Activated CD4-positive, alpha-beta T cell treated with anti-CD3 and anti-CD28 coated beads, Interleukin-2, amount 10 ng/mL, durations not matched to agents 7 days and 5 days (primary cell): ENCODE data around the gene NSF. TPM values are rescaled to one million over a fixed set of nuclear protein-coding genes. Genes with fewer than 3 reads are reported as not detected.

Source experiments
- CTCF ChIA-PET: fragments of 350-600 bp; sonication (Branson Sonifier 250); formaldehyde crosslinking; loops from one replicate; lab custom pipeline; 2021; ENCODE audit warnings: antibody characterized with exemption; lab: Charles Lee
- POLR2A ChIA-PET: fragments of 350-600 bp; sonication (Branson Sonifier 250); formaldehyde crosslinking; loops from one replicate; lab custom pipeline; 2021; ENCODE audit warnings: antibody characterized with exemption; lab: Charles Lee
- DNase-seq: peaks from one replicate; pipeline ENCODE4 v3.0.0-alpha.2; 2020
- H3K27ac Mint-ChIP-seq: one replicate; pipeline ENCODE4 v1.8.0; 2021; ENCODE audit warnings: mild to moderate bottlenecking, moderate library complexity, mixed read lengths
- H3K27me3 Mint-ChIP-seq: one replicate; pipeline ENCODE4 v1.8.0; 2021; ENCODE audit warnings: mixed read lengths
- H3K36me3 Mint-ChIP-seq: one replicate; pipeline ENCODE4 v1.8.0; 2021; ENCODE audit warnings: low read depth, mixed read lengths
- H3K4me1 Mint-ChIP-seq: one replicate; pipeline ENCODE4 v1.8.0; 2021; ENCODE audit warnings: mixed read lengths
- H3K4me3 Mint-ChIP-seq: one replicate; pipeline ENCODE4 v1.8.0; 2021; ENCODE audit warnings: mild to moderate bottlenecking, moderate library complexity, mixed read lengths
- H3K9me3 Mint-ChIP-seq: one replicate; pipeline ENCODE4 v1.8.0; 2021; ENCODE audit warnings: mixed read lengths
- total RNA-seq, 2 experiments: library from RNA; stranded (reverse); gene quantifications; one replicate each; pipeline ENCODE4 v1.2.3, GENCODE V29; 2021

Gene NSF
- total RNA-seq, 2 experiments from 2014 or later, result 49.4 to 50.9 TPM

- POLR2A ChIA-PET, result no interaction called here
- no peaks in the 10 kb centered on the region for H3K9me3 Mint-ChIP-seq
- CTCF ChIA-PET, result no interaction called here
- H3K27me3 Mint-ChIP-seq, result peaks cover 53% of the 10 kb centered on the region
- no peak overlapping the region for H3K27ac Mint-ChIP-seq
- no peaks in the 10 kb centered on the region for H3K36me3 Mint-ChIP-seq
- DNase-seq, result no peak
- peak overlapping the region; percentile 41 for H3K4me3 Mint-ChIP-seq
- H3K4me1 Mint-ChIP-seq, result peaks cover 16% of the 10 kb centered on the region
Observed at GRCh38 chr17:46770818-46771560, 180.5 kb downstream of the NSF start.

GRCh38 chr17:46771561-46772474, 181.3 kb downstream of the NSF start:
- Mint-ChIP-seq H3K36me3 (no peaks in the 10 kb centered on the region), H3K4me1 (peaks cover 16% of the 10 kb centered on the region), H3K27ac (no peak overlapping the region), H3K9me3 (no peaks in the 10 kb centered on the region), H3K27me3 (peaks cover 53% of the 10 kb centered on the region), H3K4me3 (peak overlapping the region; percentile 71)
- ChIA-PET POLR2A (no interaction called here), CTCF (no interaction called here)
- DNase-seq, result no peak

GRCh38 chr17:46772475-46773220, 182.2 kb downstream of the NSF start:
- Mint-ChIP-seq H3K9me3 (no peaks in the 10 kb centered on the region), H3K27me3 (peaks cover 50% of the 10 kb centered on the region), H3K4me3 (peak overlapping the region; percentile 71), H3K27ac (no peak overlapping the region), H3K4me1 (peaks cover 16% of the 10 kb centered on the region), H3K36me3 (no peaks in the 10 kb centered on the region)
- DNase-seq, result no peak
- CTCF ChIA-PET, result no interaction called here
- POLR2A ChIA-PET, result no interaction called here

- Mint-ChIP-seq H3K4me3 (peak overlapping the region; percentile 41), H3K36me3 (no peaks in the 10 kb centered on the region), H3K9me3 (no peaks in the 10 kb centered on the region), H3K4me1 (peaks cover 16% of the 10 kb centered on the region), H3K27me3 (peaks cover 50% of the 10 kb centered on the region), H3K27ac (no peak overlapping the region)
- DNase-seq, result no peak
- POLR2A ChIA-PET, result no interaction called here
- CTCF ChIA-PET, result no interaction called here
Observed at GRCh38 chr17:46773221-46773605, 182.7 kb downstream of the NSF start.

- no peaks in the 10 kb centered on the region for H3K9me3 Mint-ChIP-seq
- peaks cover 45% of the 10 kb centered on the region for H3K27me3 Mint-ChIP-seq
Observed at GRCh38 chr17:46773676-46774075, 183.2 kb downstream of the NSF start.

GRCh38 chr17:46774108-46774737, 183.8 kb downstream of the NSF start:
- H3K27ac Mint-ChIP-seq, result no peak overlapping the region
- no peak for DNase-seq
- CTCF ChIA-PET, result no interaction called here
- H3K27me3 Mint-ChIP-seq, result peaks cover 42% of the 10 kb centered on the region
- POLR2A ChIA-PET, result no interaction called here
- no peaks in the 10 kb centered on the region for H3K9me3 Mint-ChIP-seq
- H3K36me3 Mint-ChIP-seq, result no peaks in the 10 kb centered on the region
- peaks cover 16% of the 10 kb centered on the region for H3K4me1 Mint-ChIP-seq
- no peak overlapping the region for H3K4me3 Mint-ChIP-seq

More at GRCh38 chr17:46773676-46774075, 183.2 kb downstream of the NSF start:
- no peaks in the 10 kb centered on the region for H3K36me3 Mint-ChIP-seq
- POLR2A ChIA-PET, result no interaction called here
- DNase-seq, result no peak
- H3K27ac Mint-ChIP-seq, result no peak overlapping the region
- H3K4me3 Mint-ChIP-seq, result no peak overlapping the region
- H3K4me1 Mint-ChIP-seq, result peaks cover 16% of the 10 kb centered on the region
- CTCF ChIA-PET, result no interaction called here

- H3K4me1 Mint-ChIP-seq, result peaks cover 12% of the 10 kb centered on the region
- H3K27ac Mint-ChIP-seq, result no peak overlapping the region
- H3K4me3 Mint-ChIP-seq, result no peak overlapping the region
- ChIA-PET CTCF (interaction anchor here (0.6 kb wide), 1 partner anchor 11 kb away, joined by 5 read pairs; no protein-coding TSS in a partner anchor), POLR2A (no interaction called here)
- H3K9me3 Mint-ChIP-seq, result no peaks in the 10 kb centered on the region
- peaks cover 26% of the 10 kb centered on the region for H3K27me3 Mint-ChIP-seq
- no peaks in the 10 kb centered on the region for H3K36me3 Mint-ChIP-seq
- DNase-seq, result no peak
Observed at GRCh38 chr17:46776298-46777005, 186.0 kb downstream of the NSF start.

- no peak overlapping the region for H3K4me3 Mint-ChIP-seq
- POLR2A ChIA-PET, result no interaction called here
Observed at GRCh38 chr17:46777943-46778915, 187.8 kb downstream of the NSF start.

GRCh38 chr17:46780003-46780373, 189.5 kb downstream of the NSF start:
- no peak for DNase-seq
- Mint-ChIP-seq H3K4me1 (no peaks in the 10 kb centered on the region), H3K36me3 (no peaks in the 10 kb centered on the region), H3K9me3 (no peaks in the 10 kb centered on the region), H3K27me3 (peaks cover 6% of the 10 kb centered on the region), H3K4me3 (no peak overlapping the region), H3K27ac (no peak overlapping the region)
- POLR2A ChIA-PET, result no interaction called here
- CTCF ChIA-PET, result no interaction called here

More at GRCh38 chr17:46777943-46778915, 187.8 kb downstream of the NSF start:
- Mint-ChIP-seq H3K9me3 (no peaks in the 10 kb centered on the region), H3K27me3 (peaks cover 17% of the 10 kb centered on the region), H3K36me3 (no peaks in the 10 kb centered on the region), H3K4me1 (peaks cover 1% of the 10 kb centered on the region), H3K27ac (no peak overlapping the region)
- CTCF ChIA-PET, result no interaction called here
- DNase-seq, result no peak

GRCh38 chr17:46782250-46782953, 191.9 kb downstream of the NSF start:
- H3K9me3 Mint-ChIP-seq, result no peaks in the 10 kb centered on the region

More at GRCh38 chr17:46782250-46782953, 191.9 kb downstream of the NSF start:
- Mint-ChIP-seq H3K36me3 (no peaks in the 10 kb centered on the region), H3K27me3 (peaks cover 3% of the 10 kb centered on the region), H3K4me3 (no peak overlapping the region), H3K27ac (no peak overlapping the region), H3K4me1 (no peaks in the 10 kb centered on the region)
- peak; percentile 26 for DNase-seq
- ChIA-PET CTCF (interaction anchor here (0.6 kb wide), 1 partner anchor 14 kb away, joined by 3 read pairs; no protein-coding TSS in a partner anchor), POLR2A (no interaction called here)
